ENCODE measurements around the gene TEX264.

GRCh38 chr3:51675201-51675611 is 4.2 kb downstream of the TEX264 start:
- TF ChIP-seq, protein P1, sequence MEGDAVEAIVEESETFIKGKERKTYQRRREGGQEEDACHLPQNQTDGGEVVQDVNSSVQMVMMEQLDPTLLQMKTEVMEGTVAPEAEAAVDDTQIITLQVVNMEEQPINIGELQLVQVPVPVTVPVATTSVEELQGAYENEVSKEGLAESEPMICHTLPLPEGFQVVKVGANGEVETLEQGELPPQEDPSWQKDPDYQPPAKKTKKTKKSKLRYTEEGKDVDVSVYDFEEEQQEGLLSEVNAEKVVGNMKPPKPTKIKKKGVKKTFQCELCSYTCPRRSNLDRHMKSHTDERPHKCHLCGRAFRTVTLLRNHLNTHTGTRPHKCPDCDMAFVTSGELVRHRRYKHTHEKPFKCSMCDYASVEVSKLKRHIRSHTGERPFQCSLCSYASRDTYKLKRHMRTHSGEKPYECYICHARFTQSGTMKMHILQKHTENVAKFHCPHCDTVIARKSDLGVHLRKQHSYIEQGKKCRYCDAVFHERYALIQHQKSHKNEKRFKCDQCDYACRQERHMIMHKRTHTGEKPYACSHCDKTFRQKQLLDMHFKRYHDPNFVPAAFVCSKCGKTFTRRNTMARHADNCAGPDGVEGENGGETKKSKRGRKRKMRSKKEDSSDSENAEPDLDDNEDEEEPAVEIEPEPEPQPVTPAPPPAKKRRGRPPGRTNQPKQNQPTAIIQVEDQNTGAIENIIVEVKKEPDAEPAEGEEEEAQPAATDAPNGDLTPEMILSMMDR (IDR thresholded peaks at IDR 0.05) = no peak
- TF ChIP-seq POLR2AphosphoS5 (IDR thresholded peaks at IDR 0.05) = no peak
